IMR-90 (cell line): Measurements from ENCODE around the gene ALDH1L2. TPM values are rescaled to one million over a fixed set of nuclear protein-coding genes. Genes with fewer than 3 reads are reported as not detected.

Experiments
- ATAC-seq: fragments of 200-7000 bp; cut with Tn5 transposase; 2 replicates; pipeline ENCODE4 v1.9.1; 2020; ENCODE audit warnings: low read depth, mild to moderate bottlenecking, moderate library complexity
- BruUV-seq: library from RNA; stranded (reverse); fragments of 400-500 nt; replicated peaks from 2 replicates; lab custom pipeline; 2021; lab: Mats Ljungman, UMichigan
- CTCF ChIA-PET: fragments of 300-600 bp; formaldehyde crosslinking; extraction: SDS; loops from one replicate; lab custom pipeline; 2021; ENCODE audit warnings: antibody characterized with exemption; lab: Yijun Ruan, JAX
- POLR2A ChIA-PET: fragments of 300-600 bp; sonication (Branson Sonifier 250); formaldehyde crosslinking; loops from one replicate; lab custom pipeline; 2022; ENCODE audit warnings: antibody characterized with exemption; ENCODE audit not compliant: unreplicated experiment; lab: Charles Lee
- DNase-seq: peaks from one replicate; pipeline ENCODE4 v3.0.0; 2013
- H2AFZ ChIP-seq: replicated peaks from 2 replicates; pipeline ENCODE3; 2013; ENCODE audit warnings: low read length, mild to moderate bottlenecking; ENCODE audit not compliant: poor library complexity
- H2AK5ac ChIP-seq: 2 replicates; pipeline ENCODE4 v1.6.1; 2013; ENCODE audit warnings: low read depth, low read length, inconsistent platforms
- H2AK9ac ChIP-seq: replicated peaks from 2 replicates; pipeline ENCODE3; 2013; ENCODE audit warnings: mild to moderate bottlenecking, low read depth, low read length, moderate library complexity; ENCODE audit not compliant: poor library complexity
- H2BK120ac ChIP-seq: 2 replicates; pipeline ENCODE4 v1.6.1; 2013; ENCODE audit warnings: low read depth, low read length, inconsistent platforms
- H2BK15ac ChIP-seq: 3 replicates; pipeline ENCODE4 v1.6.1; 2013; ENCODE audit warnings: low read depth, low read length, inconsistent platforms
- H2BK20ac ChIP-seq: 2 replicates; pipeline ENCODE4 v1.6.1; 2013; ENCODE audit warnings: low read depth, mild to moderate bottlenecking, inconsistent platforms, low read length, moderate library complexity
- H2BK5ac ChIP-seq: 2 replicates; pipeline ENCODE4 v1.6.1; 2013; ENCODE audit warnings: mild to moderate bottlenecking, low read depth, low read length, inconsistent platforms; ENCODE audit not compliant: poor library complexity, severe bottlenecking
- H3K14ac ChIP-seq: replicated peaks from 2 replicates; pipeline ENCODE4 v1.6.1; 2013; ENCODE audit warnings: low read depth, low read length, inconsistent platforms
- H3K18ac ChIP-seq: 2 replicates; pipeline ENCODE4 v1.6.1; 2013; ENCODE audit warnings: low read depth, low read length, control low read depth
- H3K23ac ChIP-seq: 2 replicates; pipeline ENCODE4 v1.6.1; 2013; ENCODE audit warnings: low read depth, low read length, inconsistent platforms
- H3K27ac ChIP-seq: 2 replicates; pipeline ENCODE4 v1.5.1; 2013; ENCODE audit warnings: mild to moderate bottlenecking, control low read depth, low read length; ENCODE audit not compliant: insufficient read depth
- H3K27me3 ChIP-seq: 2 replicates; pipeline ENCODE4 v1.6.1; 2013; ENCODE audit warnings: low read length; ENCODE audit not compliant: control insufficient read depth, insufficient read depth
- H3K36me3 ChIP-seq: 2 replicates; pipeline ENCODE4 v1.6.1; 2013; ENCODE audit warnings: low read length, mixed read lengths; ENCODE audit not compliant: control insufficient read depth, insufficient read depth
- H3K4ac ChIP-seq: 2 replicates; pipeline ENCODE4 v1.6.1; 2013; ENCODE audit warnings: low read depth, low read length, inconsistent platforms
- H3K4me1 ChIP-seq: 2 replicates; pipeline ENCODE4 v1.6.1; 2013; ENCODE audit warnings: low read length, mixed read lengths; ENCODE audit not compliant: control insufficient read depth, insufficient read depth
- H3K4me2 ChIP-seq: 2 replicates; pipeline ENCODE4 v1.6.1; 2013; ENCODE audit warnings: low read depth, mild to moderate bottlenecking, control low read depth, low read length, moderate library complexity
- H3K4me3 ChIP-seq: 2 replicates; pipeline ENCODE4 v1.5.1; 2013; ENCODE audit warnings: low read depth, mild to moderate bottlenecking, control low read depth, low read length, moderate library complexity; ENCODE audit not compliant: insufficient read depth
- H3K56ac ChIP-seq: 2 replicates; pipeline ENCODE4 v1.6.1; 2013; ENCODE audit warnings: low read length, inconsistent platforms; ENCODE audit not compliant: insufficient read depth; ENCODE audit errors: extremely low read depth
- H3K79me1 ChIP-seq, 2 experiments: 2 replicates each; pipeline ENCODE4 v1.6.1; 2013; ENCODE audit warnings: low read length in 2 of 2, inconsistent platforms in 1 of 2, low read depth in 1 of 2
- H3K9ac ChIP-seq: 2 replicates; pipeline ENCODE4 v1.6.1; 2013; ENCODE audit warnings: low read depth, low read length, control low read depth
- H3K9me1 ChIP-seq: 2 replicates; pipeline ENCODE4 v1.6.1; 2013; ENCODE audit warnings: low read length, inconsistent platforms; ENCODE audit not compliant: insufficient read depth
- H3K9me3 ChIP-seq: 2 replicates; pipeline ENCODE4 v1.6.1; 2013; ENCODE audit warnings: low read length; ENCODE audit not compliant: control insufficient read depth, insufficient read depth
- H4K20me1 ChIP-seq: 2 replicates; pipeline ENCODE4 v1.6.1; 2013; ENCODE audit warnings: low read length, inconsistent platforms; ENCODE audit not compliant: insufficient read depth
- H4K5ac ChIP-seq: 2 replicates; pipeline ENCODE4 v1.6.1; 2013; ENCODE audit warnings: mild to moderate bottlenecking, low read depth, low read length, control low read depth
- H4K8ac ChIP-seq, 2 experiments: 2 replicates each; pipeline ENCODE4 v1.6.1; 2013; ENCODE audit warnings: low read depth in 2 of 2, low read length in 2 of 2, control low read depth in 1 of 2, inconsistent platforms in 1 of 2
- H4K91ac ChIP-seq: 2 replicates; pipeline ENCODE4 v1.6.1; 2013; ENCODE audit warnings: low read depth, low read length, inconsistent platforms; ENCODE audit not compliant: insufficient read depth
- MAZ ChIP-seq: IDR thresholded peaks from 2 replicates; pipeline ENCODE4 v1.6.1; 2012; ENCODE audit warnings: low read depth, mild to moderate bottlenecking, low read length, improper control_type of control experiment, moderate library complexity, borderline replicate concordance
- NFE2L2 ChIP-seq: fragments of 150-350 bp; IDR thresholded peaks from 2 replicates; pipeline ENCODE4 v1.6.1; 2016; ENCODE audit warnings: low read depth, mild to moderate bottlenecking, low read length
- WGBS, 2 experiments: methylation state at CpG; one replicate each; pipeline versions ENCODE4 v1.1.5 to v1.1.7; 2013; ENCODE audit warnings: missing lambda C conversion rate in 2 of 2; ENCODE audit not compliant: insufficient read length in 1 of 2; ENCODE audit errors: extremely low coverage in 2 of 2; 5-methylcytosine and 5-hydroxymethylcytosine counted together
- dilution Hi-C: fragments of 300-500 bp; cut with HindIII; formaldehyde crosslinking; loops from one replicate; pipeline ENCODE4 v1.14.3; 2018; ENCODE audit warnings: low sequenced_read_pairs; ENCODE audit not compliant: unreplicated experiment
- in situ Hi-C: fragments of 300-500 bp; cut with MboI; formaldehyde crosslinking; loops from 3 replicates; pipeline ENCODE4 v1.14.3; 2019; ENCODE audit warnings: low sequenced_read_pairs, inconsistent platforms, mixed read lengths
- intact Hi-C: fragments of 100-400 bp; cut with micrococcal nuclease; formaldehyde crosslinking; loops from 2 replicates; pipeline ENCODE4 v1.10.0; 2022
- polyA plus RNA-seq, 3 experiments: library from polyadenylated mRNA; depleted of rRNA; stranded (reverse); fragments of >200 nt; gene quantifications; 2 replicates each; pipeline ENCODE4 v1.2.3, GENCODE V29; 2012; ENCODE audit warnings: low replicate concordance in 1 of 3
- total RNA-seq: library from RNA; depleted of rRNA; stranded (reverse); fragments of >200 nt; gene quantifications from 2 replicates; pipeline ENCODE4 v1.2.3, GENCODE V29; 2012

The ALDH1L2 gene
- total and polyA plus RNA-seq, 2 of the 4 experiments (the other 2 are of a cell fraction) = 21.1 to 22.8 TPM

GRCh38 chr12:105041186-105041585 lies 43.1 kb downstream of the ALDH1L2 start:
- no TSS peak for BruUV-seq

More at GRCh38 chr12:105041186-105041585, 43.1 kb downstream of the ALDH1L2 start:
- H2AK5ac ChIP-seq = no peak overlapping the region
- no peak overlapping the region for H2AFZ ChIP-seq
- H4K91ac ChIP-seq = no peak overlapping the region
- no peak overlapping the region for H2BK5ac ChIP-seq
- no peaks in the 10 kb centered on the region for H3K4me1 ChIP-seq
- H2BK120ac ChIP-seq = no peak overlapping the region
- dilution Hi-C loops = no loop called here
- no peak overlapping the region for H3K14ac ChIP-seq
- H4K20me1 ChIP-seq = no peaks in the 10 kb centered on the region
- peaks cover 26% of the 10 kb centered on the region for H3K36me3 ChIP-seq
- H3K9ac ChIP-seq = no peak overlapping the region
- no peak overlapping the region for H3K23ac ChIP-seq
- H3K9me1 ChIP-seq = no peaks in the 10 kb centered on the region
- TF ChIP-seq NFE2L2 (no peak), MAZ (no peak)
- intact Hi-C loops = no loop called here
- no peak overlapping the region for H3K56ac ChIP-seq
- H2AK9ac ChIP-seq = no peak overlapping the region
- no peaks in the 10 kb centered on the region for H3K9me3 ChIP-seq
- H3K18ac ChIP-seq = no peak overlapping the region
- no peak overlapping the region for H3K4me3 ChIP-seq
- WGBS, 2 experiments = no CpG with 5 or more reads among the region's 3 CpGs
- no peaks in the 10 kb centered on the region for H3K27me3 ChIP-seq
- no peak overlapping the region for H4K8ac ChIP-seq
- DNase-seq (no peak), ATAC-seq (no peak)
- H2BK20ac ChIP-seq = no peak overlapping the region
- POLR2A ChIA-PET = no interaction called here
- no peak overlapping the region for H3K4me2 ChIP-seq
- no peak overlapping the region for H2BK15ac ChIP-seq
- CTCF ChIA-PET = no interaction called here
- in situ Hi-C loops = no loop called here
- no peak overlapping the region for H3K27ac ChIP-seq
- no peak overlapping the region for H3K4ac ChIP-seq
- peaks cover 0 to 4% of the 10 kb centered on the region in 2 experiments; a peak in 1 of 4 replicates for H3K79me1 ChIP-seq
- H4K5ac ChIP-seq = no peak overlapping the region
